PC-9 (cell line): Measurements from ENCODE around the gene GIT1. TPM values are rescaled to one million over a fixed set of nuclear protein-coding genes. Genes with fewer than 3 reads are reported as not detected.

Experiments used
- BruUV-seq: library from RNA; stranded (reverse); fragments of 400-500 nt; replicated peaks from 2 replicates; lab custom pipeline; 2021; lab: Mats Ljungman, UMichigan
- CTCF ChIA-PET: fragments of 300-600 bp; sonication (Branson Sonifier 250); formaldehyde crosslinking; loops from one replicate; lab custom pipeline; 2022; ENCODE audit warnings: antibody characterized with exemption; lab: Charles Lee
- POLR2A ChIA-PET: fragments of 300-600 bp; sonication (Branson Sonifier 250); formaldehyde crosslinking; loops from one replicate; lab custom pipeline; 2022; ENCODE audit warnings: antibody characterized with exemption; ENCODE audit not compliant: unreplicated experiment; lab: Charles Lee
- DNase-seq, 2 experiments: peaks; one replicate each; pipeline versions ENCODE4 v3.0.0 to v3.0.0-alpha.2; 2015 to 2022; ENCODE audit warnings: mixed read lengths in 1 of 2
- H2AFZ ChIP-seq: fragments of 200-600 bp; sonication (generic); 2 replicates; pipeline ENCODE4 v1.8.1; 2017; ENCODE audit warnings: antibody characterized with exemption
- H3F3A ChIP-seq: fragments of 200-600 bp; sonication (generic); 2 replicates; pipeline ENCODE4 v1.8.1; 2017; ENCODE audit warnings: antibody characterized with exemption, mild to moderate bottlenecking, low read depth; ENCODE audit not compliant: insufficient read depth
- H3K27ac ChIP-seq: fragments of 200-600 bp; sonication (generic); 2 replicates; pipeline ENCODE4 v1.6.1; 2016; ENCODE audit warnings: mixed run types
- H3K27me3 ChIP-seq: fragments of 200-600 bp; sonication (generic); 2 replicates; pipeline ENCODE4 v1.6.1; 2016; ENCODE audit warnings: low read depth, mixed run types; ENCODE audit not compliant: insufficient read depth
- H3K36me3 ChIP-seq: fragments of 200-600 bp; sonication (generic); 2 replicates; pipeline ENCODE4 v1.6.1; 2016; ENCODE audit warnings: low read depth, mixed run types
- H3K4me1 ChIP-seq: fragments of 200-600 bp; sonication (generic); replicated peaks from 2 replicates; pipeline ENCODE4 v1.6.1; 2016; ENCODE audit warnings: mixed run types; ENCODE audit not compliant: insufficient read depth
- H3K4me2 ChIP-seq: fragments of 200-600 bp; sonication (generic); 2 replicates; pipeline ENCODE4 v1.6.1; 2017; ENCODE audit warnings: mixed run types
- H3K4me3 ChIP-seq: fragments of 200-600 bp; sonication (generic); 2 replicates; pipeline ENCODE4 v1.6.1; 2016; ENCODE audit warnings: mixed run types
- H3K79me2 ChIP-seq: fragments of 200-600 bp; sonication (generic); 2 replicates; pipeline ENCODE4 v1.6.1; 2017; ENCODE audit warnings: low read depth, mixed run types
- H3K9me2 ChIP-seq: fragments of 200-600 bp; sonication (generic); 2 replicates; pipeline ENCODE4 v1.8.1; 2017; ENCODE audit warnings: mild to moderate bottlenecking; ENCODE audit not compliant: insufficient read depth
- H3K9me3 ChIP-seq: fragments of 200-600 bp; sonication (generic); 2 replicates; pipeline ENCODE4 v1.8.1; 2016; ENCODE audit warnings: low read depth; ENCODE audit not compliant: insufficient read depth
- H4K20me1 ChIP-seq: fragments of 200-600 bp; sonication (generic); 2 replicates; pipeline ENCODE4 v1.8.1; 2017; ENCODE audit not compliant: insufficient read depth
- CTCF ChIP-seq: fragments of 200-600 bp; sonication (generic); conservative IDR thresholded peaks from 2 replicates; pipeline ENCODE4 v1.6.1; 2017; ENCODE audit warnings: mixed run types, antibody characterized with exemption, mild to moderate bottlenecking, moderate library complexity
- EZH2 ChIP-seq: fragments of 200-600 bp; sonication (generic); IDR thresholded peaks from 2 replicates; pipeline ENCODE4 v1.8.0; 2017; ENCODE audit warnings: antibody characterized with exemption, low read depth
- intact Hi-C: fragments of 100-400 bp; cut with micrococcal nuclease; formaldehyde crosslinking; loops from one replicate; pipeline ENCODE4 v1.10.0; 2022; ENCODE audit not compliant: unreplicated experiment
- total RNA-seq: library from RNA; stranded (reverse); gene quantifications from 2 replicates; pipeline ENCODE4 v1.2.3, GENCODE V29; 2021

GIT1 gene
- total RNA-seq, 1 experiment from 2014 or later: 84.8 TPM

- peak; percentile 58 to 76 for DNase-seq
- intact Hi-C loops: loop anchor here (1.0 to 5.0 kb wide), 4 partner anchors 22 to 615 kb away; partner anchors contain the start of genes GIT1, NUFIP2 and PHF12
- TSS peak; percentile 24 for BruUV-seq
Measured at GRCh38 chr17:29567554-29568330, 21.7 kb downstream of the GIT1 start.

GRCh38 chr17:29567304-29567553, 22.2 kb downstream of the GIT1 start:
- Histone ChIP-seq H3K9me3 (no peaks in the 10 kb centered on the region), H4K20me1 (no peaks in the 10 kb centered on the region), H3K4me1 (peaks cover 28% of the 10 kb centered on the region), H3K79me2 (peaks cover 16% of the 10 kb centered on the region), H3K27me3 (no peaks in the 10 kb centered on the region), H3K27ac (peak overlapping the region; percentile 53; the same call in 1 of the 2 replicates), H2AFZ (peak overlapping the region; percentile 93), H3K36me3 (no peaks in the 10 kb centered on the region; the same call in 1 of the 2 replicates), H3F3A (peaks cover 39% of the 10 kb centered on the region; the same call in 1 of the 2 replicates), H3K4me3 (peak overlapping the region; percentile 76), H3K4me2 (peak overlapping the region; percentile 83), H3K9me2 (no peaks in the 10 kb centered on the region)
- no peak for DNase-seq
- TF ChIP-seq CTCF (no peak), EZH2 (no peak)
- POLR2A ChIA-PET: interaction anchor here (0.7 kb wide), 1 partner anchor 347 kb away, joined by 4 read pairs; no protein-coding TSS in a partner anchor
- intact Hi-C loops: loop anchor here (2.0 to 5.0 kb wide), 3 partner anchors 272 to 615 kb away; partner anchors contain the start of genes NUFIP2 and PHF12
- no TSS peak for BruUV-seq
- CTCF ChIA-PET: no interaction called here

More at GRCh38 chr17:29567554-29568330, 21.7 kb downstream of the GIT1 start:
- peaks cover 16% of the 10 kb centered on the region for H3K79me2 ChIP-seq
- H3K36me3 ChIP-seq: no peaks in the 10 kb centered on the region; the same call in 1 of the 2 replicates
- peak overlapping the region; percentile 76 for H3K4me3 ChIP-seq
- ChIA-PET CTCF (interaction anchor here (0.5 kb wide), 1 partner anchor 240 kb away, joined by 6 read pairs; no protein-coding TSS in a partner anchor), POLR2A (interaction anchor here (0.6 to 1.0 kb wide), 2 partner anchors 434 to 778 kb away, joined by 3 to 4 read pairs; no protein-coding TSS in a partner anchor)
- no peaks in the 10 kb centered on the region for H3K9me2 ChIP-seq
- peak overlapping the region; percentile 93 for H2AFZ ChIP-seq
- peak overlapping the region; percentile 53 for H3K27ac ChIP-seq
- no peaks in the 10 kb centered on the region for H3K9me3 ChIP-seq
- H3K4me2 ChIP-seq: peak overlapping the region; percentile 83
- H4K20me1 ChIP-seq: no peaks in the 10 kb centered on the region
- H3K27me3 ChIP-seq: no peaks in the 10 kb centered on the region
- no peak for TF ChIP-seq EZH2
- no peak; the same call in 1 of the 2 replicates for TF ChIP-seq CTCF
- peaks cover 39% of the 10 kb centered on the region; the same call in 1 of the 2 replicates for H3F3A ChIP-seq
- H3K4me1 ChIP-seq: peaks cover 28% of the 10 kb centered on the region

GRCh38 chr17:29566473-29567303, 22.8 kb downstream of the GIT1 start, which contains the start of gene ABHD15:
Gene ABHD15, minus strand, starts transcription at chr17:29567037. Its CDS starts 71 bp downstream, at chr17:29566966.
- peak; percentile 58 to 87 for DNase-seq
- no peak for TF ChIP-seq CTCF
- no peak for TF ChIP-seq EZH2
- intact Hi-C loops: loop anchor here (2.0 to 5.0 kb wide), 3 partner anchors 272 to 614 kb away; partner anchors contain the start of genes NUFIP2 and PHF12
- Histone ChIP-seq H3K4me2 (peak within 1 kb of the TSS; percentile 88), H3K79me2 (peaks cover 16% of the 10 kb centered on the region), H3K9me2 (no peaks in the 10 kb centered on the region), H3K27me3 (no peaks in the 10 kb centered on the region), H3K4me3 (peak within 1 kb of the TSS; percentile 76), H3F3A (peaks cover 39% of the 10 kb centered on the region; the same call in 1 of the 2 replicates), H2AFZ (peak within 1 kb of the TSS; percentile 93), H3K27ac (peak within 1 kb of the TSS; percentile 53), H3K36me3 (no peaks in the 10 kb centered on the region; the same call in 1 of the 2 replicates), H3K4me1 (peaks cover 28% of the 10 kb centered on the region), H3K9me3 (no peaks in the 10 kb centered on the region), H4K20me1 (no peaks in the 10 kb centered on the region)
- ChIA-PET POLR2A (interaction anchor here (0.6 to 0.7 kb wide), 2 partner anchors 197 to 347 kb away, joined by 3 to 4 read pairs; no protein-coding TSS in a partner anchor), CTCF (interaction anchor here (0.6 kb wide), 1 partner anchor 832 kb away, joined by 3 read pairs; no protein-coding TSS in a partner anchor)
- BruUV-seq: no TSS peak
